GM19395 (cell line): ENCODE results near the gene AGXT.

Experiments used
- ATAC-seq: cut with Tn5 transposase; IDR thresholded peaks from one replicate; pipeline ENCODE4 v1.9.1; 2021; ENCODE audit warnings: mild to moderate bottlenecking, moderate library complexity; ENCODE audit not compliant: unreplicated experiment

The AGXT gene

DNA sequence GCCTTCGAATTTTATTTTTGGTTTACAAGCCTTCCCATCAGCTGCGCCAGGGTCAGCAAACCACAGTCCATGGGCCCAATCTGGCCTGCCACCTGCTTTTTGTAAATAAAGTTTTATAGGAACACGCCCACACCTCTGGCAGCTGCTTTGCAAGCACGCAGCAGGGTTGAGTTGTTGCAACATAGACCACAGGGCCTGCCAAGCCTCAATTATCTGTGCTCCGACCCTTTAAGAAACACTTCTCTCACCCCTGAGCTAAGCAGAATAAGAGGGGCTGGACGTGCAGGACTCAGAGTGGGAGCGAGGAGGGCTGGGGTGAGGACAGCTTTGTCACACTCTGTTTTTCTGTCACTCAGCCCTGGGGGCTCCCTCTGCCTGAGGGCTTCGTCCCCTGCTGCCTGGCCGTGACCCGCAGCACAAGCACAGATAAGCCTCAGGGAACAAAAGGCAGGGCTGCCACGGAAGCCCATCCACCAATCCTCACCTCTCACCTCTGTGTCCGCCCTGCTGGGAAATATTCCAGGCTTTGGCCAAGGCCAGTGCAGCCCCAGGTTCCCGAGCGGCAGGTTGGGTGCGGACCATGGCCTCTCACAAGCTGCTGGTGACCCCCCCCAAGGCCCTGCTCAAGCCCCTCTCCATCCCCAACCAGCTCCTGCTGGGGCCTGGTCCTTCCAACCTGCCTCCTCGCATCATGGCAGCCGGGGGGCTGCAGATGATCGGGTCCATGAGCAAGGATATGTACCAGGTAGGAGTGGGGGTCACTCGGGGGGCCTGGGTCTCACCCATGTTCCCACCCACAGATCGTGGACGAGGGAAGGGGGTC is at the start of gene AGXT:
Gene AGXT, plus strand, starts transcription at position 539 of the 823 bp plus-strand sequence. Its CDS starts 42 bp downstream, at position 581.
- ATAC-seq = no peak

DNA sequence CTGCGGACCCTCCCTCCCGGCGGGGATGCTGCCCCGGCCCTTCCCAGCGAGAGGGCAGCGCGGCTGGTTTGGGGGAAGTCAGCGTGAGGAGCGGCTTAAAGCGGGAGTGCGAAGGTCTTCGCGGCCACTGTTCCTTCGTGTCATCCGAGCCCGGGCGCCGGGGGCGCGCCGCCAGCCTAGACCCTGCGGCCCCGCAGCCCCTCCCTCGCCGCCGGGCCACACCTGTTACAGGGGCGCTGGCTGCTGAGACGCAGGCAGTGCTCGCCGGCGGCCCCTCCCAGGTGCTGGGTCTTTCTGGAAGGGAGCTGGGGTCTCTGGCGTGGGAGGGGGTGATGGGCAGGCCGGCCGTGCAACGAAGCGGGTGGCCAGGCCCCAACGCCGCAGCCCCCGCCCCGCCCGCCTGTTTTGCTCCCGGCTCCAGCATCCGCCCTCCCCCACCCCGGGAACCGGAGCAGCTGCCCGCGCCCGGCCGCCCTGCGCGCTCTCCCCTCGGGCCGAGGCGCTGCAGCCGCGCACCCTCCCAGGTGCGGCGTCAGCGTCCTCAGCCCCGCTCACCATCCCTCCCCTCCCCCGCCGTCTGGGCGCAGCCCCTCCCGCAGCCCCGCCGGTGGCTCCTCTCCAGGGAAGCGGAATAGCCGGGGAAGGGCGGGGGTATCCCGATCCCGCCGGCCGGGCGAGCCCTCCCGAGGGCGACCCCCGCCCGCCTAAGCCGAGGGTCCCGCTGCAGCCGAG is 49.3 kb upstream of the AGXT start:
- no peak for ATAC-seq

DNA sequence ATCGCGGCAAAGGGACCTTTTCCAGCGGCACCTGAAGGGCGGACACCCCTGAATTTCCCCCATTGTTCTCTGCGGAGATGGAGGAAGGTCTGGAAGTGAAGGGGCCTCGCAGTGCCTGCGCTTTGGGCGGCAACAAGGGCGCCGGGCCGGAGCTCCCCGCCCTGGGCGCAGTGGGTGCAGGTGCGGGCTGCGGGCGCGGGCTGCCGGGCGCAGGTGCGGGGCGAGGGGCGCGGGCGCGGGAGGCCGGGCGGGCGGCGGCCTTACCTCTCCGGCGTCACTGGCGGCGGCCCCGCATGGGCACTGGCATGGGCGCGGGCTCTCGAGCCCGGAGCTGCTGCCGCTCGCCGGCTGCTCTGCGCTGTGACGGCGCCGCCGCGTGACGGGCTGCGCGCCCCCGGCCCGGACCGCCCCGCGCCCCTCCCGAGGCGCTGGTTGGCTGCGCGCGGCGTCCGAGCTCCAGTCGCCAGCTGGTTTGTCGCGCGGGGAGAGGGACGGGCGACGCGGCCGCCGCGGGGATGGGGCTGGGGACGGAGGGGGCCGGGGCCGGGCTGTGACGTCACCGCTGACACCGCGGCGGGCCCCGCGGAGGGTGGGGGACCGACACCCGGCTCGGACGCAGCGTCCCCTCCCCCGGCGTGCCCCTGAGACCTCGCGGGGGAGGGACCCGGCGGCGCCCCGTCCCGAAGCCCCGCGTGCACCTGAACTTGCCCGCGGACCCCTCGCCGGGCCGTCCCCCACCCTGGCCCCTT is 48.6 kb upstream of the AGXT start, which contains the start of gene KIF1A:
Gene KIF1A, minus strand, starts transcription at position 362 of the 749 bp plus-strand sequence. CDS start 22,467 bp downstream, outside the sequence.
- ATAC-seq = no peak

DNA sequence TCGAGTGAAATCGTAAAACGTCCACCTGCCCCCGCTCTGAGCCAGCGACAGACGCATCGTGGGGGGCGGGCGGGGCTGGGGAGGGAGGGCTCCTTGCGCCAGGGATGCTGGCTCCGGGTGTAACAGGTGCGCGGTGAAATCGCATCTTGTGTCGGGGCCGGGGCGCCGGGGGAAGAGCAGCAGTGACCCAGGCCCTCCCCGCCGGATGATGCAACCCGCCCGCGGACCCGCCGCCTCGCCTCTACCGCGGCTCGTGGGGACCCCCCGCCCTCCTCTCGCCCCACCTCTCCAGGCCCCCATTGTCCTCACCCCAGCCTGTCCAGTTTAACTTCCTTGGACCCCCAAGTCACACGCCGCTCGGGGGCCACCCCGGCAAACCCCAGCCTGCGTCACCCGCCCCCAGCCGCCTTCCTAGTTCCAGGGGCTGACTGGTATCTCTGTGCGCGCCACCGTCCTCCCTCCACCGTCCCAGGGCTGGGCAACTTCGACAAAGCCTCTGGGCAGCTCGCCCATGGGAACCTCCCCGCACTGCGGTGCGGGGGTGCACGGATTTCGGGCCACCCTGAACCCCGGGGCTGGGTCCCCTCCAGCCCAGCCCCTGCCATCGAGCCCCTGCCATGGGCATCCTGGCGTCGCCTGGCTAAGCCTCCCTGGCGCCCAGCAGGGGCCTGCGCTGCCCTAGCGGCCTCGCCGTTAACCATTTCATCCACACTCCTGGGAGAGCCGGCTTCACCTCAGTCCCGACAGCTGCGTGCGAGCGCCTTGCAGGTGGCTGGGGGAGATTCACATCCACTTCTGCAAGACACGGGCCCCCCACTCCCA is 47.8 kb upstream of the AGXT start:
- ATAC-seq = no peak

DNA sequence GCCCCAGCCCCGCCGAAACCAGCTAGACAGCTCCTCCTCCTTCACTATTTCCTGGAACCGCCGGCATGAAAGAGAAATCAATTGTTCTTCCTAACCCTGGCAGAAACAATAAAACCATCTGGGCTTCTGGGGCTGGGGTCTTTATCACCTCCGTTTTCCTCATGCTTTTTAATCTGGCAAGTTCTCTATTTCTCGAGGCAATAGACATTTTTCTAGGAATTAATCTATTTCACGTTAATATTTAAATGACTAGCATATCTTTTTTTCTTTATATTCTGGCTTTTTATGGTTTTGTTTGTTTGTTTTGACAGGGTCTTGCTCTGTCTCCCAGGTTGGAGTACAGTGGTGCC is 47.2 kb upstream of the AGXT start:
- no peak for ATAC-seq

DNA sequence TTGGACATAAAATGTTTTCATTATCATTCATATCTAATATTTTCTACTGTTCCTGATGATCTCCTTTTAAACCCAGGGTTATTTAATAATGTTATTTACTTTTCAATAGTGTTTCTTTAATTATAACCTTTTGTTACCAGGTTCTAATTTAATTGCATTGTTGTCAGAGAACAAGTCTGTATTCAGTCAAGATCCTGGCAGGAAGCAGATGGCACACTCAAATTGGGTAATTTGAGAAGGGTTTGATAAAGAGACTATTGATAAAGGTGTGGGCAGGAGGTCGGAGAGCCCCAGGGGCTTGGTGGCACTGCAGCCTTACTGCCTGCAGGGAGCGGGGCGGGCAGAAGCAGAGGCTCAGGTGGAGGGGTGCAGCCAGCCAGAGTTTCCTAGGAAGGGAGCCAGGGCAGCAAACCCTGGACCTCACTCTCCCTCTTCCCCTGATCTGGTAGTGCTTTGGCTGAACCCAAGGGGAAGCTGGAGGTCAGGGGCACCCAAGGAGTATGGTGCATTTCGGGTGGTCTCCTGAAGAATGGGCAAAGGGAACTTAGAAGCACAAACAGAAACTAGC is 46.3 kb upstream of the AGXT start:
- no peak for ATAC-seq

DNA sequence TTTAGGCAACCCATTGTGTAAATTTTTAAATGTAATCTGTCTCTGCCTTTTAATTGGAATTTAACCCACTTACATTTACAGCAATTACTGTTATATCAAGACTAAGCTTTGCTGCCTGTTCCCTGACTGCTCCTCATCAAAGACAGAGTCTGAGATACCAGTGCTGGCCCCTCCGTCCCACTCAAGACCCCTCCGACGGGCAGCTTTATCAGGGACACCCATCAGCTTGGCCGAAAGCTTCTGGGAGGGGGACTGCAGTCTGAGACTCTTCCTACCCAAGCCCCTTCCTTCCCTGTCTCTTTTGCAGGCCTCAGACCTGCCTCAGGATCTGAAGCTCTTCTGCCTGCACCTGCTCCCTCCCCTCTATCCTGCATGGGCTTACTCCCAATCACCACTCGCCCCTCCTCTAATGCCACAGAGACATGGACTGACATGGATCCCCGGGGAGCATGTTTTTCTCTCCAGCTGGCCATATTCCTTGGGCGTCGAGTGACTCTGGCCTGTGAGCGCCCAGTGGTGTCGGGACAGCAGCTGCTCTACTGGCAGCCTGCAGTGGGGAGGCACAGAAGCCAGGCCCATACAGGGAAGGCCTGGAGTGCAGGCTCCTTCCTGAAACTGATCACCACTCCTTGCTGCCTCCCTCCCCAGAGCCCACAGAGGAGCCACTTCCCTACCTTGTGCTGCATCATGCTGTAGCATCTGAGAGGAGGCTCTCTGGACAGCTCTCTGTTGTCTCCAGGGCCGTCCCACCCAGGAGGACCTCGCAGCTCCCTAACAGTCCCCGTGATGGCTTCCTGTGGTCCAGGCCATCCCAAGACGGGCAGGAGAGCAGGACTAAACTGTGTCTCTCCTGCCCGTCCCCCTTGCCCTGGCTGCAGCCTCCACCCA is 44.9 kb upstream of the AGXT start:
- no peak for ATAC-seq

DNA sequence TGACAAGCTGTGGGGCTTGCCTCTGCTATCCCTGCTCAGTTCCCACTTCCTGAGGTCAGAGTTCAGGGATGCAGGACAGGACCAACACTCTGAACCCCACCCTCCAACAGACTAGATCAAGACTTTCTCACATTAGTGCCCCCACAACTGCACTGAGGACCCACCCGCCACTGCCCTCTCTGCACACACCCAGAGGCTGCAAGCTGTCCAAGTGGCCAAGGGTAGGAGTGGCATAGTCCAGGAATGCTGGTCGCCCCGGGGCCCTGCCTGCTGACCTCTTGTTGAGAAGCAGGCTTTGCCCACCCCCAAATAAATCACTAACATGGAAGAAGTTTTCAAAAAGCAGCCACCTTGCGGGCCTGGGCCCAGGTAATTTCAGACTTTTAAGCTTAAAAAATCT is 43.1 kb upstream of the AGXT start:
- ATAC-seq = no peak

DNA sequence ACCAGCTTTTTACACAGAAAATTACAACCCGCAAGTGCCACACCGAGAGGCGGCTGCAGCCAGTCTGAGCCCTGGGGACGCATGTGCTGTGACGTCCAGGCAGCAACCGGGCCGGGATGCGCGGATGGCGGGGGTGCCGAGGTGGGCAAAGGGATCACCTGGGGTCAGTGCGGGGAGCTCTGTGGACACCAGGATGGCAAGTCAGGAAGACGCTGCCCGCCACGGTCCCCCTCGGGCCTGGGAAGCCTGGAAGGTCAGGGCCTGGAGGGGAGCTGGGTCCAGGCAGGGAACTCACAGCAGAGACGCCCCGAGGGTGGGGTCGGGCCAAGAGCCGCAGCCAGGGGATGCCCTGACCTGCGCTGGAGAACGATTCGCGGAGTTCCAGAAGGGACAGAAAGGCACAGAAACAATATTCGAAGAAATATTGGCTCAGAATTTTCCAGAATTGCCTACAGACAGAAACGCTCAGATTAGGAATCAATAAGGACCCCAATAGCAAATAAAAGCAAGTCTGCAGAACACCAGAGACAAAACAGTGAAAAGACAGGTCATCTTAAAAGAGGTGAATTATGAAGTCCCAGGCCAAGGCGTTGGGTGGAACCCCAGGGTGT is 36.9 kb upstream of the AGXT start:
- no peak for ATAC-seq

DNA sequence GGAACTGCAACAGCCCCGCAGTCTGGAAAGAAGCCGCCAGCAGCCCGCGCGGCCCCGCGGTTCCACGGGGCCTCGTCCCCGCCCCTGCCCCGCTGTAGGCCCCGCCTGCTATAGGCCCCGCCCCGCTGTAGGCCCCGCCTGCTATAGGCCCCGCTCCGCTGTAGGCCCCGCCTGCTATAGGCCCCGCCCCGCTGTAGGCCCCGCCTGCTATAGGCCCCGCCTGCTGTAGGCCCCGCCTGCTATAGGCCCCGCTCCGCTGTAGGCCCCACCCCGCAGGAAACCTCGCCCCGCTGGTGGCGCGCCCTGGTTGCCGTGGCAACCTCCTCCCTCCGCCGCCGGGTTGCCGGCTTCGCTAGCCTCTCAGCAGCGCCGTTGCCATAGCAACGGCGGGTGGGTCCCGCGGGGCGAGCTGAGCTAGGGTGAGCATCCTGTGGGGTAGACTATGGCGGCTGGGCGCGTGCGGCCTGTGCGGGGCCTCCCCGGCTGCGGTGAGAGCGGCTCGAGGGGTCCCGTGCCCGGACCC is 36.4 kb upstream of the AGXT start:
- ATAC-seq = peak; percentile 81

DNA sequence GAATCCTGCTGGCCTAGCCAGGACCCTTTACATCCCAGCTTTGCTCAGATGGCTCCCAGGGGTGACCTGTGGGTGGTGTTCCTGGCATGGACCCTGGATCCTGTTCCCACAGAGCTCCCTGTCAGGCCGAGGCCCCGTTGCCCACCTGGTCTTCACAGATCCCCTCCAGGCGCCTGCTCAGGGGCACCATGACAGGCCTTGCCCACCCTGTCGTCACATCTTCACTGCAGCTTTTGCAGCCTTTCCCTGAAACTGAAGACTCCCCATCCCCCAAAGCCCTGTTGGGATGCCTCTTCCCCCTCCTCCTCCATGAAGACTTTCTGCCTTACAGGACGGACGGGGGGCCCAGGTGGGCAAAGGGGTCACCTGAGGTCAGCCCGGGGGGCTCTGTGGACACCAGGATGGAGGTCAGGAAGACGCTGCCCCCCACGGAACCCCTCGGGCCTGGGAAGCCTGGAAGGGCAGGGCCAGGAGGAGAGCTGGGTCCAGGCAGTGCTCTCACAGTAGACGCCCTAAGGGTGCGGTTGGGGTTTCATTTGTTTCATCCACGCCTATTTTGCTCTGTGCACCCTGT is 35.6 kb upstream of the AGXT start:
- ATAC-seq = no peak

DNA sequence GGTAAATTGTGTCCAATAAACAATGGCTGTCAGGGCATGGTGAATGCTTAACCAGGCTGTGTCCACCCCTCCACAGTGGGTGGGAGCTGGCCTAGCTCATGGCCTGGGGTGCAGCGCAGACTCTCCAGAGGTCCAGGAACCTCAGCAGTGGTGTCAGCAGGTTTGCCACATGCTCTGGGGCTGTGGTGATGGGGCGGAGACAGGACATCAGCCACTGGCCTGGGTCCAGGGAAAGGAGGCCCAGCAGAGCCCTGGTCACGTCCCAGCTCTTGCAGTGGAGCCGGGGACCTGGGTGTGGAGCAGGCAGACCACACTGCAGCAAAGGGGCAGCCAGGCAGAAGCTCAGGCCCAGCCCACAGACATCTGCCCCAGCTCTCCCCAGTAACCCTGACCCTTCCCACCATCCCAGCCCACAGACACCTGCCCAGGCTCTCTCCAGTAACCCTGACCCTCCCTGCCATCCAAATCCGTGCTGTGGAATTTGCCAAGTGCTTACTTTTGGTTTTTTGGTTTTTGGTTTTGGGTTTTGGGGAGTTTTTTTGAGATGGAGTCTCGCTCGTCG is 34.8 kb upstream of the AGXT start:
- no peak for ATAC-seq

DNA sequence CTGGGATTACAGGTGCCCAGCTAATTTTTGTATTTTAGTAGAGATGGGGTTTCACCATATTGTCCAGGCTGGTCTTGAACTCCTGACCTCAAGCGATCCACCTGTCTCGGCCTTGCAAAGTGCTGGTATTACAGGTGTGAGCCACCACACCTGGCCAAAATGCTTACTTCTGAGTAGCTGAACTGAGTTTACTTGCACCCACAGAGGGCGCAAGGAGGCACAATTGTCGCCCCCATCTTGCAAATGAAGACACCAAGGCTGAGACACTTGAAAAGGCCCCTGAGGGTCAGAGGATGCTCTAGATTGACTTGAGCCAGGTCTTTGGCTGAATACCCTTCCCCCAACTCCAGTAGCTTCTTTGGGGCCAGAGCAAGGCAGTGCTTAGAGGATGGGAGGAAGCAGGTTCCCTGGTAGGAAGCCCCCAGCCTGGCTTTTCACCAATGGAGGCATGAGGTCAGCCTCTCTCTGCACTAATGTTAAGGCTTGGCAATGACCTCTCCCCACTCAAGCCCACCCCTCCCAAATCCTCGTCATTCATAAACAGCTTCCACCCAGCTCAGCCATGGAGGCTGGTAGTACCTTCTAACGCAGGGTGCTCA is 34.1 kb upstream of the AGXT start:
- no peak for ATAC-seq

DNA sequence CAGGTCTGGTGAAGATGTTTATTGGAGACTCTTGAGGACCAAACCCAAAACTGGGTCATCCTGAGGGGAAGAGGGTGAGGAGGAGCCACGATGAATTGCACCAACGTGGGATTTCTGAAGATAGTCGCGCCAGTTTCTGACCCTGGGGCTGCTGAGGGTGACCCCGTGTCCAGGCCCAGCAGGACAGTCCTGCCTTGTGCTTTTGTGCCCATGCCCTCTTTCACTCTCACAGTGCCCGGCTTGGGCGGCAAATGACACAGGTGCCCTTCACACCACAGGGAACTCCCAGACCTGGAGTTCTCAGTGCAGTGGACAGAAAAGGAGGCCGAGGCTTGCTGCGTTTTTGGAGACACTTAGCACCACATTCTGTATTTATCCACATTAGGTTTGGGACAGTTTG is 33.1 kb upstream of the AGXT start:
- no peak for ATAC-seq

DNA sequence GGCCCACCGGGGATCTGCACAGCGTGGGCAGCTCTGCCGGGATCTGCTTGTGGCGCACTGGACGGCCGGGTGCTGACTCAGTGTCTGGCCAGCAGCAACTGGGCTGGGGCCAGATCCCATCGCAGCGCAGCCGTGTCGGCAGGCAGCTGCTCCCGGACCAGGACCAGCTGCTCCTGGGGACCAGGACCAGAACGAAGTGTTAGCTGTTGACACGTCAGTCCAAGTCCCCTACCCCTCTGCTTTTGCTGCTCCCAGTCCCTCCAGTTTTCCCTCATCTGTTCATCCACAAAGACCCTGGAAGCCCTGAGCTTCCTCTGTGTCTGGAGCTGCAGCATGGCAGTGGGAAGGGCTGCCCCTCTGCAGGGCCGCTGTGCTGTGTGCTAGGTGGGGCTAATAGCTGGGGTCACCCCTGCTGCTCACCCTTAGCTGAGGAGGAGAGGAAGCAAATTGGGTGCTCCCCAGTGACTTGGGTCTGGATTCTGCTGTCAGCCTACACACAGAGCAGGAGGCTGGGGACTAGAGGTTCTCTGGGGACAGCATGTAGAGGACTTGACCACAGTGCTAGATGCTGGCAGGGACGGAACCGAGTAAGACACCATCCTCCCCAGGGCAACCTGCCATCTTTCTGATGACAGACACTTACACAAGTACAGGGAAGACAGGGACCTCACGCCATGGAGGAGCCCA is 31.7 kb upstream of the AGXT start:
- ATAC-seq = no peak

DNA sequence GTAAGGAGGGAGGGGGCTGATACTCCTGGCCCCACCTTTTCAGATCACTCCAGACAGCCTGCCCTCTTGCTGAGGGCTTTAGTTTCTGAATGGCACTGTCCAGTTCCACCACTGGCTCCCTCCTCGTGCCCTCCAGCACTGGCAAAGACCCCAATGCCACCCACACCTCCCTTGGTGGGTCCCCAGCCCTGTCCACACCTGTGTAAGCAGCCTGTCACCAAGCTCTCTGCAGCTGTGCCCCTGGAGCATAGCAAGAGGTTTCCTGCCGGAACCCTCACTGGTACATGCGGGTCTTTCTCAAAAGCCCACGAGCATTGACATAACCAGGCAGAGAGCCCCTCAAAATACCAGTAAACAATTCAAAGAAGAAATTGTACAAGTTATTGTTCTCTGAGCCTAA is 31.0 kb upstream of the AGXT start:
- no peak for ATAC-seq
